ENCODE results near the gene GARIN5A. TPM values are rescaled to one million over a fixed set of nuclear protein-coding genes. Genes with fewer than 3 reads are reported as not detected.

GARIN5A gene
- total and polyA plus RNA-seq, 2 experiments from 2014 or later = 13.3 to 25.0 TPM

- Histone ChIP-seq H3K4me3 (no peak overlapping the region), H3K4me2 (no peak overlapping the region), H3F3A (replicated peaks; ENCODE audit: low read depth) (no peaks in the 10 kb centered on the region), H3K27me3 (ENCODE audit: insufficient read depth) (peaks cover 72% of the 10 kb centered on the region), H3K9me2 (ENCODE audit: insufficient read depth) (no peaks in the 10 kb centered on the region), H2AFZ (no peak overlapping the region), H3K79me2 (replicated peaks; ENCODE audit: insufficient read depth) (no peaks in the 10 kb centered on the region), H3K4me1 (ENCODE audit: insufficient read depth) (peaks cover 7% of the 10 kb centered on the region; the same call in 1 of the 2 replicates), H3K27ac (ENCODE audit: low read depth) (no peak overlapping the region), H4K20me1 (replicated peaks; ENCODE audit: insufficient read depth) (no peaks in the 10 kb centered on the region), H3K36me3 (ENCODE audit: insufficient read depth) (no peaks in the 10 kb centered on the region)
- H3K36me3 Mint-ChIP-seq (ENCODE audit: low read depth) = peaks cover 26% of the 10 kb centered on the region
- peaks cover 11% of the 10 kb centered on the region for H3K27me3 Mint-ChIP-seq (ENCODE audit: insufficient read depth, low read depth, poor library complexity)
- no peaks in the 10 kb centered on the region for H3K4me1 Mint-ChIP-seq
- H3K9me3 Mint-ChIP-seq = peaks cover 57% of the 10 kb centered on the region
- DNase-seq (ENCODE audit: low spot score) = no peak
- ATAC-seq = no peak
- no peak overlapping the region for H3K4me3 Mint-ChIP-seq
- no peak overlapping the region for H3K27ac Mint-ChIP-seq
- TF ChIP-seq ZNF331 (CRISPR knock-in tag; IDR thresholded peaks at IDR 0.05; ENCODE audit: low read depth) (no peak), EZH2 (IDR thresholded peaks at IDR 0.05; ENCODE audit: low read depth, unreplicated experiment) (no peak), JUNB (IDR thresholded peaks at IDR 0.05; ENCODE audit: unreplicated experiment) (no peak), CREB1 (CRISPR knock-in tag; IDR thresholded peaks at IDR 0.05; ENCODE audit: low read depth) (no peak), ZNF114 (CRISPR knock-in tag; IDR thresholded peaks at IDR 0.05) (no peak), CTCF (conservative IDR thresholded peaks at IDR 0.05; ENCODE audit: low read depth in 2 of 2) (no peak), ETS1 (IDR thresholded peaks at IDR 0.05) (no peak), STAT1 (IDR thresholded peaks at IDR 0.05; ENCODE audit: unreplicated experiment) (no peak), NANOG (IDR thresholded peaks at IDR 0.05; ENCODE audit: borderline replicate concordance) (no peak), ZNF462 (CRISPR knock-in tag; IDR thresholded peaks at IDR 0.05) (no peak), EZH2phosphoT487 (IDR thresholded peaks at IDR 0.05; ENCODE audit: unreplicated experiment) (no peak), POLR2AphosphoS5 (IDR thresholded peaks at IDR 0.05; ENCODE audit: low read depth) (no peak), REST (IDR thresholded peaks at IDR 0.05; ENCODE audit: unreplicated experiment) (no peak)
These were observed 21.8 kb upstream of the GARIN5A start for GRCh38 chr19:50498219-50499056.
